Mesothelial cell of epicardium (in vitro differentiated cells): ENCODE data around the gene ATRNL1. TPM values are rescaled to one million over a fixed set of nuclear protein-coding genes. Genes with fewer than 3 reads are reported as not detected.

ENCODE experiments used
- DNase-seq, 2 experiments: peaks; one replicate each; pipeline ENCODE4 v3.0.0; 2021; ENCODE audit warnings: low spot score in 2 of 2; ENCODE audit not compliant: unreplicated experiment in 2 of 2
- H3K27ac Mint-ChIP-seq: 2 replicates; pipeline ENCODE4 v1.8.0; 2021; ENCODE audit warnings: mixed read lengths
- H3K27me3 Mint-ChIP-seq: 2 replicates; pipeline ENCODE4 v1.8.0; 2021; ENCODE audit warnings: low read depth, mixed read lengths
- H3K36me3 Mint-ChIP-seq: 2 replicates; pipeline ENCODE4 v1.8.0; 2021; ENCODE audit warnings: mixed read lengths
- H3K4me1 Mint-ChIP-seq: 2 replicates; pipeline ENCODE4 v1.8.0; 2021; ENCODE audit warnings: mixed read lengths
- H3K4me3 Mint-ChIP-seq: 2 replicates; pipeline ENCODE4 v1.8.0; 2021; ENCODE audit warnings: mild to moderate bottlenecking, moderate library complexity, mixed read lengths
- H3K9me3 Mint-ChIP-seq: 2 replicates; pipeline ENCODE4 v1.8.0; 2021; ENCODE audit warnings: mixed read lengths
- CTCF ChIP-seq: fragments of 200-600 bp; sonication (generic); IDR thresholded peaks from one replicate; pipeline ENCODE4 v1.5.0; 2021; ENCODE audit warnings: antibody characterized with exemption; ENCODE audit not compliant: unreplicated experiment
- total RNA-seq: library from RNA; stranded (reverse); gene quantifications from 3 replicates; pipeline ENCODE4 v1.2.1, GENCODE V29; 2021

Gene ATRNL1
- total RNA-seq, 1 donor from 2014 or later, result 39.6 TPM

GRCh38 chr10:115956225-115957011, 863.3 kb downstream of the ATRNL1 start:
- H3K4me3 Mint-ChIP-seq, result no peak overlapping the region
- no peak overlapping the region for H3K27ac Mint-ChIP-seq
- DNase-seq, result no peak
- H3K36me3 Mint-ChIP-seq, result no peaks in the 10 kb centered on the region
- H3K27me3 Mint-ChIP-seq, result peaks cover 5% of the 10 kb centered on the region
- H3K4me1 Mint-ChIP-seq, result peaks cover 39% of the 10 kb centered on the region
- H3K9me3 Mint-ChIP-seq, result no peaks in the 10 kb centered on the region
- no peak for TF ChIP-seq CTCF

- DNase-seq, result no peak
- Mint-ChIP-seq H3K27me3 (peaks cover 5% of the 10 kb centered on the region), H3K9me3 (no peaks in the 10 kb centered on the region), H3K4me1 (peaks cover 34% of the 10 kb centered on the region), H3K27ac (no peak overlapping the region), H3K36me3 (no peaks in the 10 kb centered on the region), H3K4me3 (no peak overlapping the region)
- TF ChIP-seq CTCF, result no peak
Measured at GRCh38 chr10:115957012-115957399, 863.8 kb downstream of the ATRNL1 start.

- Mint-ChIP-seq H3K4me3 (no peak overlapping the region), H3K4me1 (peaks cover 29% of the 10 kb centered on the region), H3K27ac (no peak overlapping the region), H3K27me3 (peaks cover 5% of the 10 kb centered on the region), H3K9me3 (no peaks in the 10 kb centered on the region), H3K36me3 (no peaks in the 10 kb centered on the region)
- no peak for TF ChIP-seq CTCF
- no peak for DNase-seq
Measured at GRCh38 chr10:115957786-115958442, 864.7 kb downstream of the ATRNL1 start.

GRCh38 chr10:115963848-115964247, 870.7 kb downstream of the ATRNL1 start:
- H3K27me3 Mint-ChIP-seq, result peaks cover 16% of the 10 kb centered on the region
- no peak for DNase-seq
- no peaks in the 10 kb centered on the region for H3K4me1 Mint-ChIP-seq
- TF ChIP-seq CTCF, result peak; percentile 29
- H3K9me3 Mint-ChIP-seq, result no peaks in the 10 kb centered on the region
- no peak overlapping the region for H3K27ac Mint-ChIP-seq
- no peaks in the 10 kb centered on the region for H3K36me3 Mint-ChIP-seq
- no peak overlapping the region for H3K4me3 Mint-ChIP-seq

- no peak for TF ChIP-seq CTCF
- DNase-seq, result no peak
- H3K4me1 Mint-ChIP-seq, result no peaks in the 10 kb centered on the region
- peaks cover 19% of the 10 kb centered on the region for H3K27me3 Mint-ChIP-seq
- no peaks in the 10 kb centered on the region for H3K9me3 Mint-ChIP-seq
- no peak overlapping the region for H3K4me3 Mint-ChIP-seq
- no peaks in the 10 kb centered on the region for H3K36me3 Mint-ChIP-seq
- no peak overlapping the region for H3K27ac Mint-ChIP-seq
Measured at GRCh38 chr10:115964827-115965226, 871.7 kb downstream of the ATRNL1 start.
